Progenitor cell of endocrine pancreas (in vitro differentiated cells): Measurements from ENCODE around the gene LRP1B. TPM values are rescaled to one million over a fixed set of nuclear protein-coding genes. Genes with fewer than 3 reads are reported as not detected.

Experiments used
- DNase-seq: peaks from one replicate; pipeline ENCODE4 v3.0.0; 2021; ENCODE audit warnings: low spot score; ENCODE audit not compliant: unreplicated experiment
- H3K27ac Mint-ChIP-seq: 2 replicates; pipeline ENCODE4 v1.8.0; 2021; ENCODE audit warnings: mild to moderate bottlenecking, moderate library complexity, mixed read lengths
- H3K27me3 Mint-ChIP-seq: 2 replicates; pipeline ENCODE4 v1.8.0; 2021; ENCODE audit warnings: mixed read lengths
- H3K36me3 Mint-ChIP-seq: 2 replicates; pipeline ENCODE4 v1.8.0; 2022; ENCODE audit warnings: mixed read lengths; ENCODE audit not compliant: insufficient read depth
- H3K4me1 Mint-ChIP-seq: 2 replicates; pipeline ENCODE4 v1.8.0; 2021; ENCODE audit warnings: low read depth, mixed read lengths
- H3K4me3 Mint-ChIP-seq: 2 replicates; pipeline ENCODE4 v1.8.0; 2021; ENCODE audit warnings: low read depth, mild to moderate bottlenecking, moderate library complexity, mixed read lengths
- H3K9me3 Mint-ChIP-seq: 2 replicates; pipeline ENCODE4 v1.8.0; 2021; ENCODE audit warnings: low read depth, mixed read lengths
- total RNA-seq: library from RNA; stranded (reverse); gene quantifications from 2 replicates; pipeline ENCODE4 v1.2.1, GENCODE V29; 2021
- TF ChIP-seq, protein P1 (sequence below): fragments of 200-600 bp; sonication (generic); IDR thresholded peaks from one replicate; pipeline ENCODE4 v1.5.0; 2021; ENCODE audit warnings: antibody characterized with exemption, mild to moderate bottlenecking; ENCODE audit not compliant: unreplicated experiment

Gene LRP1B
- total RNA-seq, 1 donor from 2014 or later = 0.57 TPM

DNA sequence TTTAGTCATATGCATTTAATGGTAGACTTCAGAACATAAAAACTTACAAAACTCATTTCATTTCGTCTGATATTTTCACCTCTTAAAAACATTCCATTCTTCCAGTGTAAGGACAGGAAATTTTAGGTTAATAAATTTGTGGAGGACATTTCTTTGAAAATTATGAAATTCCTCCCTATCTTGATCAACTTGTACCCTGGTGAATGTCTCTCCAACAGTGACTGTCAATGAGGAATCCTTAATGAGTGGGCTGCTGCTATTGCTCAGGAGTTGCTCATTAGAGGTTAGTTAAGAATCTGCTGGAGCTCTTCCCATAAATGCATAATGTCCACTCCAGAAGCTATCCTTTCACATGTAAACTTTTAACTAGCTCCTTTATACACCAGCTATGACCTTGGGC lies 69.1 kb downstream of the LRP1B start:
- Mint-ChIP-seq H3K36me3 (no peaks in the 10 kb centered on the region), H3K27me3 (no peaks in the 10 kb centered on the region), H3K9me3 (no peaks in the 10 kb centered on the region), H3K4me3 (no peak overlapping the region), H3K4me1 (no peaks in the 10 kb centered on the region), H3K27ac (no peak overlapping the region)
- DNase-seq = no peak
- TF ChIP-seq, protein P1, sequence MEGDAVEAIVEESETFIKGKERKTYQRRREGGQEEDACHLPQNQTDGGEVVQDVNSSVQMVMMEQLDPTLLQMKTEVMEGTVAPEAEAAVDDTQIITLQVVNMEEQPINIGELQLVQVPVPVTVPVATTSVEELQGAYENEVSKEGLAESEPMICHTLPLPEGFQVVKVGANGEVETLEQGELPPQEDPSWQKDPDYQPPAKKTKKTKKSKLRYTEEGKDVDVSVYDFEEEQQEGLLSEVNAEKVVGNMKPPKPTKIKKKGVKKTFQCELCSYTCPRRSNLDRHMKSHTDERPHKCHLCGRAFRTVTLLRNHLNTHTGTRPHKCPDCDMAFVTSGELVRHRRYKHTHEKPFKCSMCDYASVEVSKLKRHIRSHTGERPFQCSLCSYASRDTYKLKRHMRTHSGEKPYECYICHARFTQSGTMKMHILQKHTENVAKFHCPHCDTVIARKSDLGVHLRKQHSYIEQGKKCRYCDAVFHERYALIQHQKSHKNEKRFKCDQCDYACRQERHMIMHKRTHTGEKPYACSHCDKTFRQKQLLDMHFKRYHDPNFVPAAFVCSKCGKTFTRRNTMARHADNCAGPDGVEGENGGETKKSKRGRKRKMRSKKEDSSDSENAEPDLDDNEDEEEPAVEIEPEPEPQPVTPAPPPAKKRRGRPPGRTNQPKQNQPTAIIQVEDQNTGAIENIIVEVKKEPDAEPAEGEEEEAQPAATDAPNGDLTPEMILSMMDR = no peak

- Mint-ChIP-seq H3K27me3 (no peaks in the 10 kb centered on the region), H3K4me1 (no peaks in the 10 kb centered on the region), H3K36me3 (no peaks in the 10 kb centered on the region), H3K9me3 (no peaks in the 10 kb centered on the region), H3K4me3 (no peak overlapping the region), H3K27ac (no peak overlapping the region)
- DNase-seq = no peak
- TF ChIP-seq, protein P1 = no peak
These were observed 72.7 kb downstream of the LRP1B start for GRCh38 chr2:142058149-142058548.

- TF ChIP-seq, protein P1 = no peak
- H3K4me1 Mint-ChIP-seq = peaks cover 3% of the 10 kb centered on the region
- H3K27ac Mint-ChIP-seq = no peak overlapping the region
- no peaks in the 10 kb centered on the region for H3K27me3 Mint-ChIP-seq
- DNase-seq = no peak
- H3K36me3 Mint-ChIP-seq = no peaks in the 10 kb centered on the region
- H3K4me3 Mint-ChIP-seq = no peak overlapping the region
- H3K9me3 Mint-ChIP-seq = no peaks in the 10 kb centered on the region
These were observed 74.0 kb downstream of the LRP1B start for GRCh38 chr2:142056784-142057183.

- TF ChIP-seq, protein P1 = no peak
- DNase-seq = no peak
- H3K27ac Mint-ChIP-seq = no peak overlapping the region
- H3K27me3 Mint-ChIP-seq = no peaks in the 10 kb centered on the region
- H3K9me3 Mint-ChIP-seq = no peaks in the 10 kb centered on the region
- peaks cover 6% of the 10 kb centered on the region for H3K4me1 Mint-ChIP-seq
- H3K36me3 Mint-ChIP-seq = no peaks in the 10 kb centered on the region
- H3K4me3 Mint-ChIP-seq = no peak overlapping the region
These were observed 78.5 kb downstream of the LRP1B start for GRCh38 chr2:142052220-142052863.

DNA sequence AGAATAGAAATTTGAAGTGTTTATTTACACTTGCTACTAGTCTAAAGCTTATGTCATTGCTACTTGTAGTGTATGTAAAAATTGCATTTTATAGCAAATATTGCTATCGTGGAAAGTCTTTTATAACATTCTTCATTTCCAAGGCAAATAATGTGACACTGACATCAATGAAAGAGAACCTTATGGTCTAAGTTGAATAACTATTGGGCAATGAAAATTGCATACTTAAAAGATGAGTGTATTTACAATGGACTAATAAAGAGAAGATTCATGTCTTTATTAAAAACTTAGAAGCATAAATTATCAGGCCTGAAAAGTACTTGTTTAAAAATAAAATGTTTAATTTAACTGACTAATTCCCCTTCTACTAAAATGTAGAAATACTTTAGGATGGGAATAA lies 82.2 kb downstream of the LRP1B start:
- no peak for DNase-seq
- H3K4me3 Mint-ChIP-seq = no peak overlapping the region
- H3K4me1 Mint-ChIP-seq = peaks cover 6% of the 10 kb centered on the region
- TF ChIP-seq, protein P1 = no peak
- no peaks in the 10 kb centered on the region for H3K9me3 Mint-ChIP-seq
- H3K27me3 Mint-ChIP-seq = no peaks in the 10 kb centered on the region
- H3K36me3 Mint-ChIP-seq = no peaks in the 10 kb centered on the region
- H3K27ac Mint-ChIP-seq = no peak overlapping the region
